ENCODE measurements around the gene SORBS1.
A peak's percentile ranks its signal among the peaks of the same experiment; 100 is the strongest.

Gene SORBS1

DNA sequence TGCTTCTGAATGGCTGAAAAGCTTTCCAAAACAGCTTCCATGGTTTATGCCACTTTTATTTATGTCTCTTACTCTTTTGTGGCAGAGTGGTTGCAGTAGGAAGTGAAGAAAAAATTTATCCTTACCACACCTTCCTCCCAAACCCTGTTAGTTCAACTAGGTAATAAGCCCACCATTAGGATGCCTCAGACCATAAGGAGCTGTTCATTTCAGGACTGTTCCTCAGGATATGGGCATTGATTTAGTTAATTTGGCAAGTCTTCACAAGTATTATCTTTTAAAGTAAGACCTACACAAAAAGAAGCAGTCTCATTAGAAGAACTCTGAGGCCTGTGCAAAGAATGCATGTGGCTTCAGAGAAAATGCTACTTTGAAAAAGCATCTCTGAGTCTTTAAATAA is 187.5 kb downstream of the SORBS1 start:
- no peak for DNase-seq (ENCODE audit: low read depth)
- TF ChIP-seq, protein P1, sequence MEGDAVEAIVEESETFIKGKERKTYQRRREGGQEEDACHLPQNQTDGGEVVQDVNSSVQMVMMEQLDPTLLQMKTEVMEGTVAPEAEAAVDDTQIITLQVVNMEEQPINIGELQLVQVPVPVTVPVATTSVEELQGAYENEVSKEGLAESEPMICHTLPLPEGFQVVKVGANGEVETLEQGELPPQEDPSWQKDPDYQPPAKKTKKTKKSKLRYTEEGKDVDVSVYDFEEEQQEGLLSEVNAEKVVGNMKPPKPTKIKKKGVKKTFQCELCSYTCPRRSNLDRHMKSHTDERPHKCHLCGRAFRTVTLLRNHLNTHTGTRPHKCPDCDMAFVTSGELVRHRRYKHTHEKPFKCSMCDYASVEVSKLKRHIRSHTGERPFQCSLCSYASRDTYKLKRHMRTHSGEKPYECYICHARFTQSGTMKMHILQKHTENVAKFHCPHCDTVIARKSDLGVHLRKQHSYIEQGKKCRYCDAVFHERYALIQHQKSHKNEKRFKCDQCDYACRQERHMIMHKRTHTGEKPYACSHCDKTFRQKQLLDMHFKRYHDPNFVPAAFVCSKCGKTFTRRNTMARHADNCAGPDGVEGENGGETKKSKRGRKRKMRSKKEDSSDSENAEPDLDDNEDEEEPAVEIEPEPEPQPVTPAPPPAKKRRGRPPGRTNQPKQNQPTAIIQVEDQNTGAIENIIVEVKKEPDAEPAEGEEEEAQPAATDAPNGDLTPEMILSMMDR (IDR thresholded peaks at IDR 0.05; ENCODE audit: control insufficient read depth, insufficient read depth, low read depth, low read length, missing control alignments): no peak
- no peak overlapping the region for H3K4me3 ChIP-seq (ENCODE audit: control insufficient read depth, low read depth, low read length)

DNA sequence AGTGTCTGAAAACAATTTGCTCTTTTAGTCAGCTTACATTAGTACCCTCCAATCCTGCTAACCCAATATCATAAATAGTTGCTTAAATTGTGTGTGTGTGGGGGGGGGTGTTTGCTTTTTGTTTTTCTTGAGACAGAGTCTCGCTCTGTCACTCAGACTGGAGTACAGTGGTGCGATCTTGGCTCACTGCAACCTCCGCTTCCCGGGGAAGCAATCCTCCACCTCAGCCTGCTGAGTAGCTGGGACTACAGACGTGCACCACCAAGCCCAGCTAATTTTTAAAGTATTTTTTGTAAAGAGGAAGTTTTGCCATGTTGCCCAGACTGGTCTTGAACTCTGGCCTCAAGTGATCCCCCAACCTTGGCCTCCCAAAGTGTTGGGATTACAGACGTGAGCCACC is 196.8 kb downstream of the SORBS1 start:
- no peak for DNase-seq (ENCODE audit: low read depth)
- TF ChIP-seq, protein P1 (IDR thresholded peaks at IDR 0.05; ENCODE audit: control insufficient read depth, insufficient read depth, low read depth, low read length, missing control alignments): no peak
- H3K4me3 ChIP-seq (ENCODE audit: control insufficient read depth, low read depth, low read length): no peak overlapping the region

DNA sequence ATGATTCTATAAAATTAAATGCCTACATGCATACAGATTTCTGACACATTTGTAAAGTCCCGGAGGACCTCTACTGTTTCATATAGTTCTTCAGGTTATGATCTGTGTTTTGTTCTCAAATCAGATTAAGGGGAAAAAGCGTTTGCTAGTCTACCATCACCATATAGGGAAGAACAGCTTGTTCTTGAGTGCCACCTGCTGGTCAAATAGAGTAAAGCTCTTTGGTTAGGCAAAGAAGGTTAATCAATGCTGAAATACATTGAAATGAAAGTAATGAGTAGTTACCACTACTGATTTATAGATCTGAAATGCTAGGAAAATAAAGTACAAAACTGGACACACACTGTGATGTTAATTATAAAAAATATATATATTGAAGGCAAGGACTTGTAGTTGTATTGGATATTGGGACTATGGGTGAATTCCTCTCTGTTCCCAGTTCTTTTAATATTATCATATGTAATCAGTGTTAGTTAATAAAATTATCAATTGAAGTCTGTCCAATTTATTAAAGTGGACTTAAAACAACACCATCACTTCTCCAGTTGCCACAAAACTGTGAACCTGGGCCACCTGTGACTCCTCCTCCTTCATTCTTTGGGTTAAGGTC is 197.8 kb downstream of the SORBS1 start:
- peak; percentile 21 for DNase-seq (ENCODE audit: low read depth)
- TF ChIP-seq, protein P1 (IDR thresholded peaks at IDR 0.05; ENCODE audit: control insufficient read depth, insufficient read depth, low read depth, low read length, missing control alignments): peak; percentile 82
- H3K4me3 ChIP-seq (ENCODE audit: control insufficient read depth, low read depth, low read length): no peak overlapping the region

DNA sequence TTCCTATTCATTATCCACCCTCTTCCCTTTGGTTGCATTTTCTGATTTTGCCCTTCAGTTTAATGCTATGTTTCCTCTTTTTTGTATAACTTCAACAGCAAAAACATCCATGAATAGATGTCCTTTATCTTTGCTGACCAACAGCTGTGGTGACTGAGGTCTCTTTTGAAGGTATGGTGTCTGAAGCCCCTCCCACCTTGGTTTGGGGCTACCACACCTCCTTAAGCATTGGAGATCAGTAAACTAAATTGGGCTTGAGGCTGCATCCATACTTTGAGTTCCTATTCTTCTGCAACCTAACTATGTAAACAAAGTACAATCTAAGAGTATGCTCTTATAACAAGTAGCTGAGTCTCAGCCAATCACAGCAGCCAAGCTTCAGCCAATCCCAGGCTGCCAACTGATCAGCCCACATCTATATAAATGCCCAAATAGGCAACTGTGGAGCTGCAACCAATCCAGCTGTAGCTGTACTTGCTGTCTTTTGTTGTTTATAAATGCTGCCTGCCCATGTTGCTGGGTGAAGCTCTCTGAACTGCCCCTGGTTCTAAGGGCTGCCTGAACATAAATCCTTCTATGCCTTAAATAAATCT is 201.0 kb downstream of the SORBS1 start:
- no peak overlapping the region for H3K4me3 ChIP-seq (ENCODE audit: control insufficient read depth, low read depth, low read length)
- no peak for DNase-seq (ENCODE audit: low read depth)
- TF ChIP-seq, protein P1 (IDR thresholded peaks at IDR 0.05; ENCODE audit: control insufficient read depth, insufficient read depth, low read depth, low read length, missing control alignments): no peak

DNA sequence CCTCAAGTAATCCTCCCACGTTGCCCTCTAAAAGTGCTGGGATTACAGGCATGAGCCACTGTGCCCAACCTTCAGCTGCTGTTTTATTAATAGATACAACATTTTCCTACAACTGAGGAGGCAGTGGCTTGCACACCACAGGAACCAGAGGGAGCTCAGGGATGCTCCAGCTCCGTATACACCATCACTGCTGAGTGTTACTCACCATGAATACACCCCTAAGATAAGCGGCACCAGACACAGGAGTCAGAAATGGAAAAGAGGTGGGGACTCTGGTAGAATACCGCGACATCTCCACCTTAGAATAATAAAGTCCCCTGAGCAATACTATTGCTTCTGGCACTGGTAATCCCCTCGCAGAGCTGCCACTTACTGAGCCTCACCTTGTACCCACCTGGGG is 201.7 kb downstream of the SORBS1 start:
- no peak overlapping the region for H3K4me3 ChIP-seq (ENCODE audit: control insufficient read depth, low read depth, low read length)
- DNase-seq (ENCODE audit: low read depth): no peak
- TF ChIP-seq, protein P1 (IDR thresholded peaks at IDR 0.05; ENCODE audit: control insufficient read depth, insufficient read depth, low read depth, low read length, missing control alignments): no peak

DNA sequence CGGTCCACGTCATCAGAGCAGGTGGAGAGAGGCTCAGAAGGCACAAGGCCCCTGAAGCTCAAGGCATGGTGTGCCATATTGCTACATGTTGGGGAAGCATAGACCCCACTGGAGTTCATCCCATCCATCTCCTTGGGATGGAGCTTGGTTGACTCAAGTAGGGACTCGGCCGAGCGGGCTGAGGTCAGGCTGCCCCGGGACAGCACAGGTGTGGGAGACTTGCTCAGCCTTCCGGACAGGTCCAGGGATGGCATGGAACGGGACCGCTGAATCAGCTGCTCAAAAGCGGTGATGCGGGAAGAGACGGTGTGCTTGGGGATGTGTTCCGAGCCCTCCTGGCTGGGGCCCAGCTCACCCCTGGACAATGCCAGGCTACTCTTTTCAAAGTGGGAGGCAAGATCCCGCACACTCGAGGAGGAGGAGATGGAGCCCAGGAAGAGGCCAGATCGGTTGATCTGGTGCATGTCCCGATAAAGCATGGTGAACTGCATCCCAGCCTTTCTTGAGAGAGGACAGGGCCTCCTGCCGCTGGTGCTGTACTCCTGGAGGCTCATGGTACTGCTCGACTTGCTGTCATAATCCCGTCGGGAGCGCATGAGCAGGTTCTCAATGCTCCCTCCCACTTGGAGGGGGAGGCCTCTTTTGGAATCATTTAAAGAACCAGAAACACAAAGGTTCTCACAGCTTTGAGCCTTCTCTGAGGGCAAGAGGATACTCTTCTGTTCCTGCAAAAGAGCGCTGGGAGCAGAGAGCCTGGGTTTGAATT is 204.8 kb downstream of the SORBS1 start:
- DNase-seq (ENCODE audit: low read depth): no peak
- H3K4me3 ChIP-seq (ENCODE audit: control insufficient read depth, low read depth, low read length): no peak overlapping the region
- TF ChIP-seq, protein P1 (IDR thresholded peaks at IDR 0.05; ENCODE audit: control insufficient read depth, insufficient read depth, low read depth, low read length, missing control alignments): no peak

Data from AG09309 (cell line).